ENCODE data around the gene PCYT1A. TPM values are rescaled to one million over a fixed set of nuclear protein-coding genes. Genes with fewer than 3 reads are reported as not detected.

PCYT1A gene
- total RNA-seq, 3 donors from 2014 or later: 55.9 to 92.0 (median 56.4) TPM

DNA sequence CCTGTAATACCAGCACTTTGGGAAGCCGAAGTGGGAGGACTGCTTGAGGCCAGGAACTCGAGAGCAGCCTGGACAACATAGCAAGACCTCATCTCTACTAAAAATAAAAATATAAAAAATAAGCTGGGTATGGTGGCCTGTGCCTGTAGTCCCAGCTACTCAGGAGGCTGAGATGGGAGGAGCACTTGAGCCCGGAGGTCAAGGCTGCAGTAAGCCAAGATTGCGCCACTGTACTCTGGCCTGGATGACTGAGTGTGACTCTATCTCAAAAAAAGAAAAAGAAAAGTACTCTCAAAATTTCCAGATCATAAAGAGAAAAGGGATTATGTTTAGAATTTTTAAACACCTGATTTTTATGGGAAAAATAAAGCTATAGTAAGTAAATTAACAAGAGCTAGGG is 47.1 kb downstream of the PCYT1A start:
- Histone ChIP-seq H3K27me3 (no peaks in the 10 kb centered on the region), H3K9me3 (no peaks in the 10 kb centered on the region), H3K4me1 (no peaks in the 10 kb centered on the region), H3K27ac (no peak overlapping the region), H3K36me3 (no peaks in the 10 kb centered on the region), H3K4me3 (no peak overlapping the region)
- intact Hi-C loops (cut with DNase I; ENCODE audit: low total_unique reads): no loop called here
- no peak for DNase-seq (ENCODE audit: low spot score in 2 of 2)
- no peak for TF ChIP-seq POLR2AphosphoS5 (IDR thresholded peaks at IDR 0.05)

GRCh38 chr3:196238612-196239560 is 48.6 kb downstream of the PCYT1A start:
- TF ChIP-seq POLR2AphosphoS5 (IDR thresholded peaks at IDR 0.05): no peak
- TF ChIP-seq POLR2A (IDR thresholded peaks at IDR 0.05): no peak
- no peak for TF ChIP-seq CTCF (IDR thresholded peaks at IDR 0.05)
- no peaks in the 10 kb centered on the region for H3K36me3 ChIP-seq
- intact Hi-C loops (cut with DNase I; ENCODE audit: low total_unique reads): no loop called here

GRCh38 chr3:196237203-196237602 is 50.3 kb downstream of the PCYT1A start:
- DNase-seq (ENCODE audit: low spot score in 2 of 2): no peak
- Histone ChIP-seq H3K27ac (no peak overlapping the region), H3K4me1 (no peaks in the 10 kb centered on the region), H3K27me3 (no peaks in the 10 kb centered on the region), H3K36me3 (no peaks in the 10 kb centered on the region), H3K4me3 (no peak overlapping the region), H3K9me3 (no peaks in the 10 kb centered on the region)
- no peak for TF ChIP-seq POLR2AphosphoS5 (IDR thresholded peaks at IDR 0.05)
- intact Hi-C loops (cut with DNase I; ENCODE audit: low total_unique reads): no loop called here

More at GRCh38 chr3:196238612-196239560, 48.6 kb downstream of the PCYT1A start:
- H3K27me3 ChIP-seq: no peaks in the 10 kb centered on the region
- H3K4me3 ChIP-seq: no peak overlapping the region
- no peaks in the 10 kb centered on the region for H3K9me3 ChIP-seq
- no peak overlapping the region for H3K27ac ChIP-seq
- DNase-seq (ENCODE audit: low spot score in 2 of 2): no peak
- H3K4me1 ChIP-seq: no peaks in the 10 kb centered on the region

DNA sequence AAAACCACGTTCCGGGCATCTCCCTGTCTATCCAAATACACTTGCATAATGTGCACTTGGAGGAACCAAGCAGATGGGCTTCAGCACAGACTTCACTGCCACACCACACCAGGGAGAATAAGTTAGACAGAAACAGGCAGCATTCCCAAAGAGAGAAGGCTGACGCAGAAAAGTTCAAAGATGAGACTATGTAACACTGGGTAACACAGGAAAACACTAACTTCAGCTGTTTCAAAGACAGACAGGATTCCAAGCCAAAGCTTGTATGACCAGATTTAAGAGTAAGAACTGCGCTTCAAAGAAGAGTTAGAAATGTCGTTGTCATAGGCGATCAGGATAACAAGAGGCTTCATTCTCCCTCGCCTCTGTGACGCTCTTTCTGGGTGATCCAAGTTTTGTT is 51.3 kb downstream of the PCYT1A start:
- no peak for DNase-seq (ENCODE audit: low spot score in 2 of 2)
- Histone ChIP-seq H3K9me3 (no peaks in the 10 kb centered on the region), H3K27me3 (no peaks in the 10 kb centered on the region), H3K4me3 (no peak overlapping the region), H3K27ac (peak overlapping the region in 1 of 2 donors; percentile 36), H3K36me3 (no peaks in the 10 kb centered on the region), H3K4me1 (no peaks in the 10 kb centered on the region)
- TF ChIP-seq POLR2AphosphoS5 (IDR thresholded peaks at IDR 0.05): no peak
- no peak for TF ChIP-seq CTCF (IDR thresholded peaks at IDR 0.05)
- no peak for TF ChIP-seq POLR2A (IDR thresholded peaks at IDR 0.05)
- intact Hi-C loops (cut with DNase I; ENCODE audit: low total_unique reads): no loop called here

DNA sequence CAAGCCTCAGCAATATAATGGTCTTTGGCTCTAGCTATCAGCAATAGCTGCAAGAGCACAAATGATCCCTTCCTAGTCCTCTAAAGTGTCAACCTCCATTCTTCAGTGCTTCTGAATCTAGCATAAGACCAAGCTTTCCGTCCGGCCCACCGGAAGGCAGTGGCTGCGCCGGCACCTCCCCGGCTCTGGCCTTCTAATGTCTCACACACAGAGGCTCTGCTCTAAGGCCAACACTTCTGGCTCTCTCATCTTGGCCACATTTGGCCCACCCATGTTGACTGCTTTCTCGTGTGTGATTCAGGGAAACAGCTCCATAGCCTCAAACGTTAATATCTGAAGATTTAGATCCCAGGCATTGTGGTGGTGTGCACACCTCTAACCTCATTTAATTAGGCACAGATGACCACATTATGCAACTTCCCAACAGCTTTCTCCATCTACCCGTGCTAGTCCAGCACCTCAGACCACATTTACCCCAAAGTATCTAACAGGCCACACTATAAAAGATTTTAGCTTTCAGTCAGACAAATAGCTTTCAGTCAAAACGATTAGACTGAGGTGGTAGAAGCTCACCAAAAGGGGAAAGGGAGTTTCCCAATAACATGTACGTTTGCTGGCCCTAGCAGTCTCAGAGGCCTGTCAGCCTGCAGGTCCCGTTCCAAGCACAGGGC is 51.9 kb downstream of the PCYT1A start:
- no peak for TF ChIP-seq CTCF (IDR thresholded peaks at IDR 0.05)
- TF ChIP-seq POLR2A (IDR thresholded peaks at IDR 0.05): no peak
- TF ChIP-seq POLR2AphosphoS5 (IDR thresholded peaks at IDR 0.05): no peak
- H3K9me3 ChIP-seq: no peaks in the 10 kb centered on the region
- H3K36me3 ChIP-seq: no peaks in the 10 kb centered on the region
- H3K4me3 ChIP-seq: no peak overlapping the region
- no peaks in the 10 kb centered on the region for H3K27me3 ChIP-seq
- intact Hi-C loops (cut with DNase I; ENCODE audit: low total_unique reads): no loop called here
- H3K4me1 ChIP-seq: no peaks in the 10 kb centered on the region
- no peak for DNase-seq (ENCODE audit: low spot score in 2 of 2)
- peak overlapping the region in 1 of 2 donors; percentile 36 for H3K27ac ChIP-seq

- intact Hi-C loops (cut with DNase I; ENCODE audit: low total_unique reads): no loop called here
- Histone ChIP-seq H3K4me1 (no peaks in the 10 kb centered on the region), H3K9me3 (no peaks in the 10 kb centered on the region), H3K4me3 (no peak overlapping the region), H3K27ac (no peak overlapping the region), H3K27me3 (no peaks in the 10 kb centered on the region), H3K36me3 (no peaks in the 10 kb centered on the region)
- TF ChIP-seq POLR2A (IDR thresholded peaks at IDR 0.05): no peak
- no peak for TF ChIP-seq CTCF (IDR thresholded peaks at IDR 0.05)
- no peak for TF ChIP-seq POLR2AphosphoS5 (IDR thresholded peaks at IDR 0.05)
- DNase-seq (ENCODE audit: low spot score in 2 of 2): no peak
Observed at GRCh38 chr3:196232882-196233251, 54.7 kb downstream of the PCYT1A start.

Measured in breast epithelium (tissue), 4 donors.